ENCODE results near the gene RHBDD2. TPM values are rescaled to one million over a fixed set of nuclear protein-coding genes. Genes with fewer than 3 reads are reported as not detected.

The RHBDD2 gene
- total and polyA plus RNA-seq, 9 of the 15 experiments (the other 6 are each of a cell fraction or from before 2014, with no cell fraction given): 3.3 to 36.7 (median 17.9) TPM

DNA sequence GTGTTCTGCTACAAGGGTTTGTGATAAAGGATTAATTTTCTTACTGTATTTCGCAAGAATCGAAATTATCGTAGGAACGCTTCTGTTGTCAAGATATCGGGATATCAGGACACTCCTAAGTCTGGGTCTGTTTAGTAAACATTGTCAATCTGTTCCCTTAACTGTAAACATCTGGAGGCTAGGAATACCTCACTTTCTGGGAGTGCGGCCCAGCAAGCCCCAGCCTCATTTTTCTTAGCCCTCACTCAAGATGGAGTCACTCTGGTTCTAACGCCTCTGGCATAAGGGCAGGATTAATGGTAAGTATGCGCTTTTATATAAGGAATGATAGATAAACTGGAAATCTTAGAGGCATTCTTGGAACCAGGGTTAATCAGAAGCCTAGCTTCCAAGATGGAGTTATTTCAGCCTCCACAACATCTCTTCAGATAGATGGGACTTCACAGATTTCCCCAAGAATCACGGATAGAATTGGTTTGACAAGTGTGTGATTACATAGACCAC lies 35.2 kb upstream of the RHBDD2 start (continued):
- TF ChIP-seq, protein P1, sequence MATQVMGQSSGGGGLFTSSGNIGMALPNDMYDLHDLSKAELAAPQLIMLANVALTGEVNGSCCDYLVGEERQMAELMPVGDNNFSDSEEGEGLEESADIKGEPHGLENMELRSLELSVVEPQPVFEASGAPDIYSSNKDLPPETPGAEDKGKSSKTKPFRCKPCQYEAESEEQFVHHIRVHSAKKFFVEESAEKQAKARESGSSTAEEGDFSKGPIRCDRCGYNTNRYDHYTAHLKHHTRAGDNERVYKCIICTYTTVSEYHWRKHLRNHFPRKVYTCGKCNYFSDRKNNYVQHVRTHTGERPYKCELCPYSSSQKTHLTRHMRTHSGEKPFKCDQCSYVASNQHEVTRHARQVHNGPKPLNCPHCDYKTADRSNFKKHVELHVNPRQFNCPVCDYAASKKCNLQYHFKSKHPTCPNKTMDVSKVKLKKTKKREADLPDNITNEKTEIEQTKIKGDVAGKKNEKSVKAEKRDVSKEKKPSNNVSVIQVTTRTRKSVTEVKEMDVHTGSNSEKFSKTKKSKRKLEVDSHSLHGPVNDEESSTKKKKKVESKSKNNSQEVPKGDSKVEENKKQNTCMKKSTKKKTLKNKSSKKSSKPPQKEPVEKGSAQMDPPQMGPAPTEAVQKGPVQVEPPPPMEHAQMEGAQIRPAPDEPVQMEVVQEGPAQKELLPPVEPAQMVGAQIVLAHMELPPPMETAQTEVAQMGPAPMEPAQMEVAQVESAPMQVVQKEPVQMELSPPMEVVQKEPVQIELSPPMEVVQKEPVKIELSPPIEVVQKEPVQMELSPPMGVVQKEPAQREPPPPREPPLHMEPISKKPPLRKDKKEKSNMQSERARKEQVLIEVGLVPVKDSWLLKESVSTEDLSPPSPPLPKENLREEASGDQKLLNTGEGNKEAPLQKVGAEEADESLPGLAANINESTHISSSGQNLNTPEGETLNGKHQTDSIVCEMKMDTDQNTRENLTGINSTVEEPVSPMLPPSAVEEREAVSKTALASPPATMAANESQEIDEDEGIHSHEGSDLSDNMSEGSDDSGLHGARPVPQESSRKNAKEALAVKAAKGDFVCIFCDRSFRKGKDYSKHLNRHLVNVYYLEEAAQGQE (IDR thresholded peaks at IDR 0.05; ENCODE audit: borderline replicate concordance): no peak
- TF ChIP-seq, protein P1 (CRISPR knock-in tag; IDR thresholded peaks at IDR 0.05; ENCODE audit: low read depth): no peak
- TF ChIP-seq ELF4 (CRISPR knock-in tag; IDR thresholded peaks at IDR 0.05) (0 out of 2 replicates have a peak, but pooled peaks have one; percentile 44), KDM4B (IDR thresholded peaks at IDR 0.05; ENCODE audit: borderline replicate concordance in 2 of 2, low read depth in 1 of 2) (no peak), MTA3 (IDR thresholded peaks at IDR 0.05; ENCODE audit: borderline replicate concordance) (no peak), ZNF644 (tag; IDR thresholded peaks at IDR 0.05; ENCODE audit: low read depth) (peak; percentile 87; the same call in 1 of the 2 replicates), ZNF354B (CRISPR knock-in tag; IDR thresholded peaks at IDR 0.05) (0 out of 2 replicates have a peak, but pooled peaks have one; percentile 59), BRCA1 (IDR thresholded peaks at IDR 0.05) (no peak), BRCA1 (CRISPR knock-in tag; IDR thresholded peaks at IDR 0.05) (no peak), GTF2F1 (IDR thresholded peaks at IDR 0.05; ENCODE audit: low read depth, low read length) (no peak), TCF3 (CRISPR knock-in tag; IDR thresholded peaks at IDR 0.05) (no peak), SREBF2 (CRISPR knock-in tag; IDR thresholded peaks at IDR 0.05) (no peak), POLR2B (IDR thresholded peaks at IDR 0.05; ENCODE audit: low read depth, partially characterized antibody) (no peak), CBX3 (IDR thresholded peaks at IDR 0.05; ENCODE audit: borderline replicate concordance in 1 of 2, low read length in 2 of 2) (no peak), THAP7 (CRISPR knock-in tag; IDR thresholded peaks at IDR 0.05) (no peak), SIN3B (IDR thresholded peaks at IDR 0.05; ENCODE audit: low read depth) (no peak), SUPT5H (IDR thresholded peaks at IDR 0.05) (no peak)
- TF ChIP-seq, protein P2, sequence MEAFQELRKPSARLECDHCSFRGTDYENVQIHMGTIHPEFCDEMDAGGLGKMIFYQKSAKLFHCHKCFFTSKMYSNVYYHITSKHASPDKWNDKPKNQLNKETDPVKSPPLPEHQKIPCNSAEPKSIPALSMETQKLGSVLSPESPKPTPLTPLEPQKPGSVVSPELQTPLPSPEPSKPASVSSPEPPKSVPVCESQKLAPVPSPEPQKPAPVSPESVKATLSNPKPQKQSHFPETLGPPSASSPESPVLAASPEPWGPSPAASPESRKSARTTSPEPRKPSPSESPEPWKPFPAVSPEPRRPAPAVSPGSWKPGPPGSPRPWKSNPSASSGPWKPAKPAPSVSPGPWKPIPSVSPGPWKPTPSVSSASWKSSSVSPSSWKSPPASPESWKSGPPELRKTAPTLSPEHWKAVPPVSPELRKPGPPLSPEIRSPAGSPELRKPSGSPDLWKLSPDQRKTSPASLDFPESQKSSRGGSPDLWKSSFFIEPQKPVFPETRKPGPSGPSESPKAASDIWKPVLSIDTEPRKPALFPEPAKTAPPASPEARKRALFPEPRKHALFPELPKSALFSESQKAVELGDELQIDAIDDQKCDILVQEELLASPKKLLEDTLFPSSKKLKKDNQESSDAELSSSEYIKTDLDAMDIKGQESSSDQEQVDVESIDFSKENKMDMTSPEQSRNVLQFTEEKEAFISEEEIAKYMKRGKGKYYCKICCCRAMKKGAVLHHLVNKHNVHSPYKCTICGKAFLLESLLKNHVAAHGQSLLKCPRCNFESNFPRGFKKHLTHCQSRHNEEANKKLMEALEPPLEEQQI (IDR thresholded peaks at IDR 0.05): no peak
- TF ChIP-seq, protein P3, sequence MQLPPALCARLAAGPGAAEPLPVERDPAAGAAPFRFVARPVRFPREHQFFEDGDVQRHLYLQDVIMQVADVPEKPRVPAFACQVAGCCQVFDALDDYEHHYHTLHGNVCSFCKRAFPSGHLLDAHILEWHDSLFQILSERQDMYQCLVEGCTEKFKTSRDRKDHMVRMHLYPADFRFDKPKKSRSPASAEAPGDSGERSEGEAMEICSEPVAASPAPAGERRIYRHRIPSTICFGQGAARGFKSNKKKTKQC (CRISPR knock-in tag; IDR thresholded peaks at IDR 0.05): no peak

Measured in K562 (cell line).